HCT116 (cell line): ENCODE data around the gene TBC1D14. TPM values are rescaled to one million over a fixed set of nuclear protein-coding genes. Genes with fewer than 3 reads are reported as not detected.
A peak's percentile ranks its signal among the peaks of the same experiment; 100 is the strongest.

ENCODE experiments used
- ATAC-seq: fragments of 200-7000 bp; cut with Tn5 transposase; 2 replicates; pipeline ENCODE4 v1.9.1; 2020; ENCODE audit warnings: mild to moderate bottlenecking, moderate library complexity
- BruUV-seq: library from RNA; stranded (reverse); fragments of 400-500 nt; replicated peaks from 2 replicates; lab custom pipeline; 2021; lab: Mats Ljungman, UMichigan
- CTCF ChIA-PET: fragments of 300-600 bp; sonication (Branson Sonifier 250); formaldehyde crosslinking; loops from one replicate; lab custom pipeline; 2021; ENCODE audit warnings: antibody characterized with exemption; lab: Charles Lee
- POLR2A ChIA-PET: fragments of 300-600, 350-600 bp; sonication (Branson Sonifier 250); formaldehyde crosslinking; loops from one replicate; lab custom pipeline; 2021; ENCODE audit warnings: antibody characterized with exemption; lab: Charles Lee
- RAD21 ChIA-PET, 2 experiments: fragments of 300-600 bp; sonication (Branson Sonifier 250); formaldehyde crosslinking; loops; one replicate each; lab custom pipeline; 2023; ENCODE audit warnings: low total read pairs in 2 of 2; ENCODE audit not compliant: uncharacterized antibody in 2 of 2, unreplicated experiment in 2 of 2, low non-redundant PET in 1 of 2; lab: Charles Lee
- DNase-seq: peaks from one replicate; pipeline ENCODE4 v3.0.0-alpha.2; 2010; ENCODE audit warnings: low read depth, low spot score
- H2AFZ ChIP-seq: fragments of 200-600 bp; shearing (Covaris generic), sonication (generic); 2 replicates; pipeline ENCODE4 v1.6.1; 2017; ENCODE audit warnings: low read depth, mixed run types, mixed read lengths, antibody characterized with exemption, low read length; ENCODE audit not compliant: poor library complexity, severe bottlenecking
- H3K27ac ChIP-seq: 2 replicates; pipeline ENCODE4 v1.5.1; 2012; ENCODE audit warnings: low read depth, low read length
- H3K27me3 ChIP-seq: fragments of 200-600 bp; sonication (generic); 2 replicates; pipeline ENCODE4 v1.6.1; 2016; ENCODE audit warnings: mixed run types, low read length, mixed read lengths; ENCODE audit not compliant: insufficient read depth
- H3K36me3 ChIP-seq, 2 experiments: fragments of 200-500 bp in 1 of 2; fragments of 200-600 bp in 1 of 2; sonication (Bioruptor generic) in 1 of 2; sonication (generic) in 1 of 2; 2 replicates each; pipeline versions ENCODE4 v1.5.1 to v1.6.1; 2014 to 2016; ENCODE audit warnings: low read length in 2 of 2, inconsistent platforms in 1 of 2, mixed read lengths in 1 of 2, mixed run types in 1 of 2; ENCODE audit not compliant: insufficient read depth in 2 of 2, control insufficient read depth in 1 of 2
- H3K4me1 ChIP-seq, 2 experiments: fragments of 200-600 bp in 1 of 2; sonication (generic) in 1 of 2; 2 replicates each; pipeline versions ENCODE4 v1.5.1 to v1.6.1; 2012 to 2017; ENCODE audit warnings: low read length in 2 of 2, inconsistent platforms in 1 of 2, mild to moderate bottlenecking in 1 of 2, mixed read lengths in 1 of 2, mixed run types in 1 of 2, moderate library complexity in 1 of 2; ENCODE audit not compliant: insufficient read depth in 2 of 2, control insufficient read depth in 1 of 2
- H3K4me2 ChIP-seq: fragments of 200-600 bp; sonication (generic); 2 replicates; pipeline ENCODE4 v1.6.1; 2017; ENCODE audit warnings: mixed run types, low read length, mixed read lengths
- H3K4me3 ChIP-seq, 2 experiments: fragments of 200-600 bp in 1 of 2; sonication (generic) in 1 of 2; replicated peaks in 1 of 2; 2 replicates each; pipeline ENCODE4 v1.5.1; 2011 to 2016; ENCODE audit warnings: low read length in 2 of 2, control low read depth in 1 of 2, low read depth in 1 of 2, mild to moderate bottlenecking in 1 of 2, mixed read lengths in 1 of 2, mixed run types in 1 of 2
- H3K79me2 ChIP-seq: fragments of 200-600 bp; sonication (generic); 2 replicates; pipeline ENCODE4 v1.6.1; 2017; ENCODE audit warnings: mild to moderate bottlenecking, mixed run types, low read length, moderate library complexity, mixed read lengths; ENCODE audit not compliant: insufficient read depth
- H3K9ac ChIP-seq: fragments of 200-600 bp; sonication (generic); 2 replicates; pipeline ENCODE4 v1.6.1; 2016; ENCODE audit warnings: low read length, mixed read lengths
- H3K9me2 ChIP-seq: fragments of 200-600 bp; sonication (generic), shearing (Covaris generic); 2 replicates; pipeline ENCODE4 v1.6.1; 2017; ENCODE audit warnings: mixed run types, mild to moderate bottlenecking, moderate library complexity; ENCODE audit not compliant: insufficient read depth
- H3K9me3 ChIP-seq, 2 experiments: fragments of 200-500 bp in 1 of 2; fragments of 200-600 bp in 1 of 2; sonication (Bioruptor generic) in 1 of 2; sonication (generic) in 1 of 2; 2 replicates each; pipeline ENCODE4 v1.6.1; 2014 to 2017; ENCODE audit warnings: low read length in 2 of 2, mixed read lengths in 2 of 2, inconsistent platforms in 1 of 2, low read depth in 1 of 2, mild to moderate bottlenecking in 1 of 2, mixed run types in 1 of 2, moderate library complexity in 1 of 2; ENCODE audit not compliant: control insufficient read depth in 1 of 2, insufficient read depth in 1 of 2
- H4K20me1 ChIP-seq: fragments of 200-600 bp; sonication (generic), shearing (Covaris generic); 2 replicates; pipeline ENCODE4 v1.6.1; 2017; ENCODE audit warnings: mixed run types, mild to moderate bottlenecking, moderate library complexity; ENCODE audit not compliant: insufficient read depth
- ATF3 ChIP-seq: IDR thresholded peaks from 2 replicates; pipeline ENCODE4 v1.6.1; 2012
- CBX3 ChIP-seq: IDR thresholded peaks from 2 replicates; pipeline ENCODE4 v1.6.1; 2012; ENCODE audit warnings: low read depth
- CEBPB ChIP-seq: IDR thresholded peaks from 2 replicates; pipeline ENCODE4 v1.6.1; 2012; ENCODE audit warnings: low read depth
- CTCF ChIP-seq, 3 experiments: fragments of 200-600 bp in 1 of 3; sonication (generic) in 1 of 3; IDR thresholded peaks in 2 of 3; conservative IDR thresholded peaks in 1 of 3; 2 replicates each; pipeline ENCODE4 v1.5.1; 2012 to 2017; ENCODE audit warnings: low read depth in 2 of 3, low read length in 2 of 3, antibody characterized with exemption in 1 of 3, borderline replicate concordance in 1 of 3, control low read depth in 1 of 3, mild to moderate bottlenecking in 1 of 3, mixed read lengths in 1 of 3, mixed run types in 1 of 3, moderate library complexity in 1 of 3; ENCODE audit not compliant: insufficient read depth in 1 of 3
- EGR1 ChIP-seq: IDR thresholded peaks from 2 replicates; pipeline ENCODE4 v1.6.1; 2012; ENCODE audit warnings: low read depth
- ELF1 ChIP-seq: IDR thresholded peaks from 2 replicates; pipeline ENCODE4 v1.6.1; 2012; ENCODE audit warnings: low read depth, borderline replicate concordance
- EZH2 ChIP-seq: fragments of 200-600 bp; sonication (generic); IDR thresholded peaks from 2 replicates; pipeline ENCODE4 v1.6.1; 2017; ENCODE audit warnings: antibody characterized with exemption, mixed run types
- EZH2phosphoT487 ChIP-seq: fragments of 200-600 bp; IDR thresholded peaks from 2 replicates; pipeline ENCODE4 v1.6.1; 2018; ENCODE audit warnings: antibody characterized with exemption, borderline replicate concordance
- FOSL1 ChIP-seq: IDR thresholded peaks from 2 replicates; pipeline ENCODE4 v1.6.1; 2012; ENCODE audit warnings: low read depth
- JUND ChIP-seq: IDR thresholded peaks from 2 replicates; pipeline ENCODE4 v1.6.1; 2012
- MAX ChIP-seq: IDR thresholded peaks from 2 replicates; pipeline ENCODE4 v1.6.1; 2012
- POLR2A ChIP-seq: IDR thresholded peaks from 2 replicates; pipeline ENCODE4 v1.7.0; 2011; ENCODE audit warnings: borderline replicate concordance; ENCODE audit not compliant: insufficient read depth, insufficient read length; ENCODE audit errors: extremely low read depth
- POLR2AphosphoS5 ChIP-seq: IDR thresholded peaks from 2 replicates; pipeline ENCODE4 v1.6.1; 2011; ENCODE audit warnings: mild to moderate bottlenecking, low read depth, low read length, moderate library complexity
- RAD21 ChIP-seq: IDR thresholded peaks from 2 replicates; pipeline ENCODE4 v1.6.1; 2012; ENCODE audit warnings: low read depth, mild to moderate bottlenecking
- SP1 ChIP-seq: IDR thresholded peaks from 2 replicates; pipeline ENCODE4 v1.6.1; 2012; ENCODE audit warnings: low read depth
- SRF ChIP-seq: IDR thresholded peaks from 2 replicates; pipeline ENCODE4 v1.6.1; 2012; ENCODE audit warnings: low read depth
- TCF7L2 ChIP-seq: IDR thresholded peaks from 2 replicates; pipeline ENCODE4 v1.7.0; 2011; ENCODE audit warnings: borderline replicate concordance, inconsistent platforms; ENCODE audit not compliant: insufficient read depth, insufficient read length; ENCODE audit errors: extremely low read depth
- YY1 ChIP-seq: IDR thresholded peaks from 2 replicates; pipeline ENCODE4 v1.6.1; 2011; ENCODE audit warnings: low read length, low read depth, moderate library complexity, mild to moderate bottlenecking; ENCODE audit not compliant: insufficient replicate concordance; ENCODE audit errors: extremely low read depth
- ZBTB33 ChIP-seq: IDR thresholded peaks from 2 replicates; pipeline ENCODE4 v1.6.1; 2011; ENCODE audit warnings: mild to moderate bottlenecking, low read length, moderate library complexity; ENCODE audit not compliant: insufficient replicate concordance; ENCODE audit errors: extremely low read depth
- ZFX ChIP-seq: fragments of 450-650 bp; IDR thresholded peaks from 2 replicates; pipeline ENCODE4 v1.6.1; 2017
- intact Hi-C: fragments of 100-400 bp; cut with micrococcal nuclease; formaldehyde crosslinking; loops from 2 replicates; pipeline ENCODE4 v1.10.0; 2022
- total RNA-seq: library from RNA; stranded (reverse); gene quantifications from one replicate; pipeline ENCODE4 v1.2.1, GENCODE V29; 2021; ENCODE audit not compliant: unreplicated experiment

TBC1D14 gene
- total RNA-seq, 1 experiment from 2014 or later = 62.9 TPM

- RAD21 ChIA-PET = no interaction called here
Measured at GRCh38 chr4:6918338-6918737, 8.7 kb downstream of the TBC1D14 start.

More at GRCh38 chr4:6918338-6918737, 8.7 kb downstream of the TBC1D14 start:
- no TSS peak for BruUV-seq
- TF ChIP-seq ZBTB33 (no peak), EGR1 (no peak), EZH2 (no peak), CBX3 (no peak), ATF3 (no peak), EZH2phosphoT487 (no peak), YY1 (no peak), SP1 (no peak), FOSL1 (no peak), POLR2AphosphoS5 (no peak), TCF7L2 (no peak), SRF (no peak), JUND (no peak), RAD21 (no peak), CTCF (IDR thresholded peaks at IDR 0.05 in 2 of 3, conservative IDR thresholded peaks at IDR 0.05 in 1 of 3; ENCODE audit: borderline replicate concordance in 1 of 3, insufficient read depth in 1 of 3, low read depth in 2 of 3, low read length in 2 of 3) (no peak), MAX (no peak), ELF1 (no peak), ZFX (no peak), POLR2A (no peak), CEBPB (no peak)
- Histone ChIP-seq H2AFZ (no peak overlapping the region), H3K27ac (peak overlapping the region; percentile 66), H4K20me1 (no peaks in the 10 kb centered on the region), H3K4me1 (peaks cover 36 to 39% of the 10 kb centered on the region in 2 experiments), H3K79me2 (peaks cover 32% of the 10 kb centered on the region), H3K9me3 (no peaks in the 10 kb centered on the region), H3K36me3 (peaks cover 0 to under 1% of the 10 kb centered on the region in 2 experiments; a peak in 1 of 4 replicates), H3K9me2 (no peaks in the 10 kb centered on the region), H3K27me3 (no peaks in the 10 kb centered on the region), H3K4me3 (no peak overlapping the region), H3K4me2 (peak overlapping the region; percentile 76), H3K9ac (no peak overlapping the region; the same call in 1 of the 2 replicates)
- intact Hi-C loops = loop anchor here (5.0 kb wide), 1 partner anchor 34 kb away; no protein-coding TSS in a partner anchor
- ChIA-PET POLR2A (no interaction called here), CTCF (interaction anchor here (2.2 kb wide), 1 partner anchor 152 kb away, joined by 5 read pairs; no protein-coding TSS in a partner anchor)
- DNase-seq (no peak), ATAC-seq (no peak)
